ENCODE measurements around the gene TOMM6. TPM values are rescaled to one million over a fixed set of nuclear protein-coding genes. Genes with fewer than 3 reads are reported as not detected.

Gene TOMM6
- total RNA-seq, 1 experiment from 2014 or later, result 142 TPM

GRCh38 chr6:41813956-41814355 is 26.5 kb downstream of the TOMM6 start:
- Histone ChIP-seq H3K4me1 (ENCODE audit: insufficient read depth, low read length) (no peaks in the 10 kb centered on the region), H2AFZ (ENCODE audit: low read length) (no peak overlapping the region), H3K9me3 (ENCODE audit: low read length) (no peaks in the 10 kb centered on the region), H3K9ac (ENCODE audit: low read length) (no peak overlapping the region), H3K4me3 (ENCODE audit: low read length) (no peak overlapping the region), H3K4me2 (ENCODE audit: low read length) (no peak overlapping the region), H3K27ac (ENCODE audit: low read length) (no peak overlapping the region), H3K79me2 (ENCODE audit: low read length) (no peaks in the 10 kb centered on the region), H3F3A (ENCODE audit: low read length, unreplicated experiment) (no peaks in the 10 kb centered on the region), H4K20me1 (ENCODE audit: low read length) (no peaks in the 10 kb centered on the region), H3K27me3 (ENCODE audit: low read length) (no peaks in the 10 kb centered on the region), H3K36me3 (ENCODE audit: low read depth, low read length) (no peaks in the 10 kb centered on the region), H3K9me2 (replicated peaks; ENCODE audit: low read length) (no peaks in the 10 kb centered on the region)
- DNase-seq (no peak), ATAC-seq (no peak)
- no TSS peak for BruUV-seq (replicated peaks)
- POLR2A ChIA-PET (ENCODE audit: unreplicated experiment), result no interaction called here
- intact Hi-C loops (cut with micrococcal nuclease), result no loop called here
- CTCF ChIA-PET, result no interaction called here
- TF ChIP-seq EZH2phosphoT487 (IDR thresholded peaks at IDR 0.05; ENCODE audit: borderline replicate concordance, low read length) (no peak), EZH2 (IDR thresholded peaks at IDR 0.05; ENCODE audit: low read length, unreplicated experiment) (no peak), CTCF (conservative IDR thresholded peaks at IDR 0.05; ENCODE audit: low read depth, low read length) (no peak)

- no peak for TF ChIP-seq EZH2phosphoT487 (IDR thresholded peaks at IDR 0.05; ENCODE audit: borderline replicate concordance, low read length)
- no peak for TF ChIP-seq EZH2 (IDR thresholded peaks at IDR 0.05; ENCODE audit: low read length, unreplicated experiment)
- no peak for TF ChIP-seq CTCF (conservative IDR thresholded peaks at IDR 0.05; ENCODE audit: low read depth, low read length)
- no peaks in the 10 kb centered on the region for H3F3A ChIP-seq (ENCODE audit: low read length, unreplicated experiment)
- H3K27me3 ChIP-seq (ENCODE audit: low read length), result no peaks in the 10 kb centered on the region
- no peak for DNase-seq
- H3K9me2 ChIP-seq (replicated peaks; ENCODE audit: low read length), result no peaks in the 10 kb centered on the region
- intact Hi-C loops (cut with micrococcal nuclease), result no loop called here
- H3K79me2 ChIP-seq (ENCODE audit: low read length), result no peaks in the 10 kb centered on the region
- no peak overlapping the region for H3K9ac ChIP-seq (ENCODE audit: low read length)
- H4K20me1 ChIP-seq (ENCODE audit: low read length), result no peaks in the 10 kb centered on the region
- no peak overlapping the region for H2AFZ ChIP-seq (ENCODE audit: low read length)
- no peak overlapping the region for H3K4me2 ChIP-seq (ENCODE audit: low read length)
- ATAC-seq, result no peak
- H3K36me3 ChIP-seq (ENCODE audit: low read depth, low read length), result no peaks in the 10 kb centered on the region
- POLR2A ChIA-PET (ENCODE audit: unreplicated experiment), result no interaction called here
- no peak overlapping the region for H3K4me3 ChIP-seq (ENCODE audit: low read length)
- H3K4me1 ChIP-seq (ENCODE audit: insufficient read depth, low read length), result no peaks in the 10 kb centered on the region
- BruUV-seq (replicated peaks), result no TSS peak
- CTCF ChIA-PET, result no interaction called here
- H3K27ac ChIP-seq (ENCODE audit: low read length), result no peak overlapping the region
- no peaks in the 10 kb centered on the region for H3K9me3 ChIP-seq (ENCODE audit: low read length)
Observed at GRCh38 chr6:41814629-41815028, 27.1 kb downstream of the TOMM6 start.

- POLR2A ChIA-PET (ENCODE audit: unreplicated experiment), result no interaction called here
- Histone ChIP-seq H3K9ac (ENCODE audit: low read length) (no peak overlapping the region), H3F3A (ENCODE audit: low read length, unreplicated experiment) (no peaks in the 10 kb centered on the region), H3K79me2 (ENCODE audit: low read length) (no peaks in the 10 kb centered on the region), H3K4me1 (ENCODE audit: insufficient read depth, low read length) (no peaks in the 10 kb centered on the region), H3K36me3 (ENCODE audit: low read depth, low read length) (no peaks in the 10 kb centered on the region), H3K9me2 (replicated peaks; ENCODE audit: low read length) (no peaks in the 10 kb centered on the region), H4K20me1 (ENCODE audit: low read length) (no peaks in the 10 kb centered on the region), H3K4me3 (ENCODE audit: low read length) (no peak overlapping the region), H3K27me3 (ENCODE audit: low read length) (no peaks in the 10 kb centered on the region), H3K4me2 (ENCODE audit: low read length) (no peak overlapping the region), H2AFZ (ENCODE audit: low read length) (no peak overlapping the region), H3K27ac (ENCODE audit: low read length) (no peak overlapping the region), H3K9me3 (ENCODE audit: low read length) (no peaks in the 10 kb centered on the region)
- intact Hi-C loops (cut with micrococcal nuclease), result no loop called here
- DNase-seq (no peak), ATAC-seq (no peak)
- CTCF ChIA-PET, result no interaction called here
- TF ChIP-seq CTCF (conservative IDR thresholded peaks at IDR 0.05; ENCODE audit: low read depth, low read length) (no peak), EZH2 (IDR thresholded peaks at IDR 0.05; ENCODE audit: low read length, unreplicated experiment) (no peak), EZH2phosphoT487 (IDR thresholded peaks at IDR 0.05; ENCODE audit: borderline replicate concordance, low read length) (no peak)
- BruUV-seq (replicated peaks), result no TSS peak
Observed at GRCh38 chr6:41815587-41815986, 28.1 kb downstream of the TOMM6 start.
